ENCODE results near the gene TPRG1.

Gene TPRG1, protein sequence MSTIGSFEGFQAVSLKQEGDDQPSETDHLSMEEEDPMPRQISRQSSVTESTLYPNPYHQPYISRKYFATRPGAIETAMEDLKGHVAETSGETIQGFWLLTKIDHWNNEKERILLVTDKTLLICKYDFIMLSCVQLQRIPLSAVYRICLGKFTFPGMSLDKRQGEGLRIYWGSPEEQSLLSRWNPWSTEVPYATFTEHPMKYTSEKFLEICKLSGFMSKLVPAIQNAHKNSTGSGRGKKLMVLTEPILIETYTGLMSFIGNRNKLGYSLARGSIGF

DNA sequence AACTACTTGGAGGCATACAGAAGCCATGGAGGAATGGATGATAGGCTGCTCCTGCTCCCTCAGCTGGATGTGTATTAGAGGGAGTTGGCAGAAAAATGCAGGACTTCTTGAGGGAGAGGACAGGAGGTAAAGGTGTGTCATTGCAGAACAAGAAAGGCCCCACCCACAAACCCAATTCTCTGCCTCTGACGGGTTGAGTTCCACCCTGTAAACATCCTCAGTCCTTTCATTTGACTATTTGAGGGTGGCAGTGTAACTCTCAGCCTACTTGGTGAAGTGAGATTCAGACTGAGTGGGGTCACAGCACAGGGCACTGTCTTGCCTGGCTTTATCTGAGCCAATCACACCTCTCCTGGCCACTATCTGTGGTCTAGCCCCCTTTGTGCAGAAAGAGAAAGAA is at the start of gene TPRG1:
TPRG1 (plus strand) TSS at position 265 of the 400 bp plus-strand sequence. CDS start 35,414 bp downstream, outside the sequence.
- DNase-seq (ENCODE audit: insufficient read length, low spot score) (no peak), FAIRE-seq (no peak)

DNA sequence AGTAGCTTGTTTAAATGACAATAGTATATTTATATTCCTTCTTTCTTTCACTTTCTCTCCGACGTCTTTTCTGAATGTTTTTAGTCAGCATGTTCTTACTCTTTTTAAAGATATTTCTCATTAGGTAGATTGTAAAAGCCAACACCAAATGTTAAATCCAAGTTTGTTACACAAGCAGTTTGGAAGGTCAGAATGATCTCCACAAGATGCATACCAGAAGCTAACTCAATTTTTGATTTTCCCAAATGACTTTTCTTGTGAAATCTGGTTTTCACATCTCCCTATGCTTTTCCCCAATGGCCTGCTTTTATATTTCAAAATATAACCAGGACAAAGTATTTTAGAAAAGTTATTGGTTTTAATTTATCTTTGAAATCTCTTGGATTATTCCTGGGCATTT is 49.7 kb upstream of the TPRG1 start:
- FAIRE-seq (no peak), DNase-seq (ENCODE audit: insufficient read length, low spot score) (no peak)

DNA sequence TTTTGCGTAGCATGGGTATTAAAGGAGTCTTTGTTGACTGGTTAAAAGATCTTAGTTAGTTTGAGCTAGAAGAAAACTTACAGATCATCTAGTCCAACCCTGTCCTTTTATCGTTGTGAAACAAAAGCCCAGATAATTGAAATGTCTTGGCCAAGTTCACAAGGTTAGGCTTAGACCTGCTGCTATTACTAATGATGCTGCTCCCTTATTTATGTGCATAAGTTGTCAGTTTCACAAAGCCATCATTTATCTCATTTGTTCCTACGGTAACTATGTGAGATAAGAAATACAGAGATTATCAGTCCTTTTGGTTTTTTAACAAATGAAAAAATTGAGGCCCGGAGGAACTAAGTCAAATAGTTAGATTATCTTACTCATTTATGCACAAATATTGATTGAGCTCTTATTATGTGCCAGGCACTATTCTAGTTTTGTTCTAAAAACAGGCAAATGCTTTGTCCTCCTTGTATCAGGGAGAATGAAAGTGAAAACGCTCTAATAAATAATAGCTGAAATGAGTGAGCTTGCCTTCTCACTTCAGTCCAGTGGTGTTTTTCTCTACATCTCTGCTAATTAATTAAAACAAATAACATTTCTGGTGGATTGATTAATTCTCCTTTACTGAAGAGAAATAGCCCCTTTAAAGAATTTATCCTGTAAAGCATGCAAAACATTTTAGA is 49.1 kb upstream of the TPRG1 start:
- DNase-seq (ENCODE audit: insufficient read length, low spot score) (no peak), FAIRE-seq (no peak)

DNA sequence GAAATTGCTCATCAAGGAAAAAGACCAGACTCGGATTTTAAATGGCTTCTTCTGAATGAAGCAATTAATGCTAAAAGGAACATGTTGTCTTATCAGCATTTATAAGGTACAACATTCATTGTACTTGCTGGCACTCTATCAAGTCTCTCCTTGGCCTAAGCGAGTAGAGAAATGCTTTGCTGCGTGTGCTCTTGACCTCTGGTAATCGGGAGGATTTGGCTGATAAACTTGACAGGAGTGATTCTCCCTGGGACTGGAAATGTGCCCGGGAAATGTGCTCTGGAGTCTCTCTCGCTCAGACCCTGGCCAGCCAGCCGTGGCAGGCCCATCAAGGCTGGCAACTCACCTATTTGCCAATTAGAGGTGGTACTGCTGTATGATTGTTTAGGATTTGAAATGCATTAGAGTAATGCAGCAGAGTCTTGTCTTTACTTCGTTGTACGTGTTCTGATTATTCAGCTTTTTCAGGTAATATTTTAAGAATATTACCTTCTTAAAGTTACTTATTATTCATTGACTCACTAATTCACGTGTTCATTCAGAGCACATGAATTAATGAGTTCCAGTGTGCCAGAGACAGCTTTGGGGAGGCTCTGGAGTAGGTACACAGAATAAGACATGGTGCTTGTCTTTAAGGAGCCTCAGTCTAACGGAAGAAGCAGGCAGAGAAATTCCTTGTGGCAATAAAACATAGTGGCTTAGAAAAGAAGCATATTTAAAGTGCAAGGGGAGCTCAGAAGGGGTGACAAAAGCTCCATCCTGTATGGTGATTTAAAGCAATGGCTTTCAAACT is 48.0 kb upstream of the TPRG1 start:
- FAIRE-seq (no peak), DNase-seq (ENCODE audit: insufficient read length, low spot score) (no peak)

DNA sequence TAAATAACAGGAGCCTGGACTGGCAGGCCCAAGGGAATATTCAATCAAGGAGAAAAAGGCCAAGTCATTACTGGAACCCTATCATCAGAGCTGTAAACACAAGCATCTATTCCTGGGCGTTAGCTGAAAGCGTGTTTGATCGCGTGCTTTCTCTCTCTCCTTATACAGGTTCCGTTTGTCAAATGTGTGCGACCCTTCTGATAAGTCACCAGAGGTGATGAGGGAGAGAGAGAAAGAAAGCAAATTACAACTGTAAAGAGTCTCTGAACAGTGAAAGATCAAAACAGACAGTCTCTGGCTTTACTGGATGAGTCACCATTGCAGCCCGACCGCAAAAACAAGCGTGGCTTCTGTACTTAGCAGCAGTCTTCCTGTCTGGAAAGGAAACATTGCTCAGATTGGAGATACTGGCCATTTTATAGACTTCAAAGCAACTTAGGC is 39.5 kb upstream of the TPRG1 start:
- peak; percentile 4 for DNase-seq (ENCODE audit: insufficient read length, low spot score)
- FAIRE-seq, result no peak

DNA sequence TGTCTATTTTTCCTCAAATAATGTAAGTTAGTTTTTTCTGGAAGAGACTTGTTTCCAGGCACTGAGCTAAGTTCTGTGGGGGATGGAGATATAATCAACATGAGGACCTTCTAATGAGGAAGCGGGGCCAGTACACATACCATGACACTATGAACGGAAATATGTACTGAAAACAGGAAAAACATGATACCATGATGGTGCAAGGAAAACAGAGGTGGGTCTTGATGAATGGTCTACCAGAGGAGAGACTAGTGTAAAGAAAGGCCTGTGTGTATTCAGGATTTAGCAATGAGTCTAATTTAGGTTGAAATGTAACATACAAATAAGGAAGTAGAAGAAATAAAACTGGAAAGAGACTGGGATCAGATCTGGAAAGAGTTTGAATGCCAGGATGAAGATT is 38.9 kb upstream of the TPRG1 start:
- FAIRE-seq (no peak), DNase-seq (ENCODE audit: insufficient read length, low spot score) (no peak)

DNA sequence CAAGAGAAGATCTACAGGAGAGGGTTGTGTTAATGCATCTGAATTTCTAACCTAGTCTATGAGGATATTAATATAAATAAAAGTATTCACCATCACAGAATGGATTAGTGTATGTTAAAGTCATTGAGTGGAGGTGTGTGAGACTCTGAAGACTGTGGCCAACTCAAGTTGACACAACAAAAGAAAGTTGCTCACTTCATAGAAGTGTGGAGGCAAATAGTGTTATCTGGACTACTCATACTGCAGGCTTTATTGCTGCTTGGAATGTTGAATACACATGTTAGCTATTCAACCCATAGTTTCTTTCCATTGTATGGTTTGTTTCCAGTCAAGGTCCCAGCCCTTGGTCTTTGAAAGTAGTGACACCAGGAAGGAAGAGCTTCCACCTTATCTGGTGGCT is 38.0 kb upstream of the TPRG1 start:
- FAIRE-seq, result no peak
- DNase-seq (ENCODE audit: insufficient read length, low spot score), result no peak

DNA sequence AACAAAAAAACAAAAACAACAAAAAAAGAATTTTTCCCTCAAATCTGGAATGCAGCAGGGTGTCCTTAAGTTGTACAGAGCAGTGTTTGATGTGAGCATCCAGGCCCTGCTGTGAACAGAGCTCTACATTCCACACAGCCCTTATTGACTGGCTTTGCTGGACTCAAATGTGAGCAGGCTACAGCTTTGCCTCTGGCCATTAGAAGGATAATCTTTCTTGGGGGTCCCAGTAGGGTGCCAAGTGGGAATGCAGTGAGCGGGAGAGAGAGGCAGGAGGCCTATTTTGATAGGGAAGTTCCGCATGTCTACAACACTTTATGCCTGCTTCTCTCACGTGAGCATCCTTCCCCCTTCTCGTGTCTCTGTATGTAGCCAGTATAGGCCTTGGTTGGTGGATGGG is 34.4 kb upstream of the TPRG1 start:
- DNase-seq (ENCODE audit: insufficient read length, low spot score) (no peak), FAIRE-seq (no peak)

DNA sequence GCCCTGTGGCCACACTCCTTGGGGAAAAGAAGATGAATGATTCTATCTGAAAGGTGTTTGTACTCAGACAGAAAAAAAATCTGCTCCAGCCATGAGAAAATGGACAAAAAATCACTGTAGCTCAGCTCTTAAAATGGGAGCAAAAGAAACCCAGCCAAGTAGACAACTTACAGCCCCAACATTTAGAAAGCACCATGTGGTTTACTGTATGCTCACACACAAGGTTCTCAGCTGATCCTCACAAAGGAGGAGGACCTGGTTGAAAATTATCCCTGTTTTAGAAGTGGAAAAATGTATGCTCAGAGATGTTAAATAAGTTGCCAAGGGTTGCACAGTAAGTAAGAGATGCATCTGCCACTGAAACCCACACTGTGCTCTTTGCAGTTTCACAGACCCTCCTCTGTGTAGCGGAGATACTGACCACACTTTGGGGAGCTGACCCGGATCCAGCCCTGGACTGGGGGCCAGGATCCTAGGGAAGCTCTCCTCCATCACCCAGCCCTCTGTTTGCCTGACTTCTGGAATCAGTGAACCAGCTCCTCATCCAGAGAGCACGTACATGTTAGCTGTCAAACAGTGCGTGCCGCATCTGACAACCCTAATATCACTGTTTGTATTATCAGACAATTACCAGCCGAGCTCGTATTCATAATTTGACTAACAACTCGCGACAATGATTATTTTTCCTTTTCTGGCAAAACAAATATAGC is 32.7 kb upstream of the TPRG1 start:
- FAIRE-seq, result no peak
- no peak for DNase-seq (ENCODE audit: insufficient read length, low spot score)

DNA sequence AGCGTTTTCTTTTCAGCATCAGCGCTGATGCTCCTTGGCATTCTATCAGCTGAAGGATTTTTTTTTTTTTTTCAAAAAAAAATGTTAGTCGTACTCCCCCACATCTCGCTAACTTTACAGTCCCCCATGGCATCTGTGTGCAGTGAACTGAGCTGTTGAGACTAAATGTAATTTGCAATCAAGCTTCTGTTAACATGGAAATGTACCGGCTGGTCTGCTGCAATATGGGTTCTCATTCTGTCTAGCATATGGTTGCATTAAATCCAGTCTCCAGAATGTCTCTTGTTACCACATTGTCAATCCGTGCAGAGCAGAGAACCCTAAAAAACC is 32.2 kb upstream of the TPRG1 start:
- FAIRE-seq (no peak), DNase-seq (ENCODE audit: insufficient read length, low spot score) (no peak)

DNA sequence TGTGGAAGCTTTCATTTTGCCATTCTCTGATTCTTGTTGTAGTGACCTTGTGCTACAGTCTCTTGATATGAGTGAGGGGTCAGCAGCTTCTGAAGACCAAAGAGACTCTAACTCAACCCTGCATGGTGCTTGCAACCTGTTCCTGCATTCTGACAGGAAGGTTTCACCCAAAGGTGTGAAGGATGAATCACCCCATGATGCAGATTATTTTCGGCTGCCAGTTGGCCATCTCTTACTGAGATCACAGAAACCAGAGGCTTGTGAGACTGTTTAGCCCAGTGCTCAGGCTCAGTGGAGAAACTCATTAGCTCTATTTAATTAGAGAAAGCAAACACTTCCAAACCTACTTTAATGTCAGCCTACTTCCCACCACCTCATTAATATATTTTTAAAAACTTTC is 29.2 kb upstream of the TPRG1 start:
- FAIRE-seq (no peak), DNase-seq (ENCODE audit: insufficient read length, low spot score) (no peak)

DNA sequence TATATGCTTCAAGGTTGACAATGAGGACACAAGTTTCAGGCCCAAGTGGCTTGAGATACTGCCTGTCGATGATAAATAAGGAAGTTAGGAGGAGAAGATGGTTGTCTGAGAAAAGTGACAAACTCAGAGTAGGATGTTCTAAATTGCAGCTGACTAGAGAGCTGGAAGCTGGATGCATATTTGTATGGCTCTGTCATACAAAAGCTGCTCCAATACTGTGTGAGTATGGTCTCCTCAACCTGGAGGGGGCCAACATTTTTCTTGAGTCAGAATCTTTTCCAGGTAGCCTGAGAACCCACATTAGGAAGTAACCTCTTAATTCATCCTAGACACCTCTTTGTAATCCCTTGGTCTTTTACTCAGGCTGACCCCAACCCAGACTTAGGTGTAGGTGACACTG is 28.4 kb upstream of the TPRG1 start:
- no peak for FAIRE-seq
- no peak for DNase-seq (ENCODE audit: insufficient read length, low spot score)

DNA sequence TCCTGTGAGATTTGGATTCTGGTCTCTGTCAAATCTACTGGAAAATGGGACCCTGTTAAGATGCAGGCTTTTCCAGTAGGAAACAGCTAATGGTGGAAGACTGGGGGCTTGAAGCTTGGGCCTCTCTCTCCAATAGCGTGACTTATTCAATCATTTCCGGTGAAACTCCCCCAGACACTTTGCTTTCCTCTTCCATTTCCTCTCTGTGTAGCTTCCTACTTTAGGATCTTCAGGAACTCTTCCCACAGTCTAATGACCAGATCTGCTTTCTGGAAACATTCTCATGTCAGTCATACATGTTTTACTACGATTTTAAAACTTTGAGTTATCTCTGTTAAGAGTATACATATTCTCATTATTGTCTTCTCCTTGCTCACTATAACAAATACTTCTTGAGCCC is 28.0 kb upstream of the TPRG1 start:
- no peak for DNase-seq (ENCODE audit: insufficient read length, low spot score)
- no peak for FAIRE-seq

DNA sequence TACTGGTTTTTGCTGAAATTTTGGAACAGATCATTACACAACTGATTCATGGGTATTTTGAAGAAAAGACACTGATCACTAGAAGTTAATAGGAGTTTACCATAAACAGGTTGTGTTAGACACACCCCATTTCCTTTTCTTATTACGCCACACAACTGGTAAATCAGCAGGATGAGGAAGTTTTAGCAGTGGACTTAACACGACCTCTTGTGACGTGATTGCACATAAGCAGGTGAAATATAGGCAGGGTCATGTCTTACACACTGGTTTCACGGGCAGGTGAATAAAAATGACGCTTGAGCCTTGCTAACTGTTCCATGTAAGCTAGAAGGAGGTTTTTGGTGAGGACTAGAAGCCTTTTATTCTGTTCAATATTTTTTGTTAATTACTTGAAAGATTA is 27.1 kb upstream of the TPRG1 start:
- DNase-seq (ENCODE audit: insufficient read length, low spot score) (no peak), FAIRE-seq (no peak)

DNA sequence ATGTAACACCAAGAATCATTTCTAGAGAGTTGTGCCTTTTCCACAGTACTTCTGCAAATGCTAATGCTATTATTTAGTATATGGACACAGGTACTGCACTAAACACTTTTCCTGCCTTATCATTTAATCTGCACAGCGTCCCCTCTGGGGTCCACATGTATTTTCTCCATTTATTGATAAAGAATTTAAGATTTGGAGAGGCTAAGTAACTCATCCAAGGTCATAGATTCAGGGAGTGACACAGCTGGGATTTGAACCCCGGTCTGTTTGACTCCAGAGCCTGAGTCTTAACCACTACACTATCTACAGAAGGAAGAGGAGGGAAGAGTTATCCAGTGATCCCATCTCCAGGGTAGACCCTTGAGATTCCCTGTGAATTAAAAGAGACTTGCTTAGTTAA is 24.9 kb upstream of the TPRG1 start:
- DNase-seq (ENCODE audit: insufficient read length, low spot score), result no peak
- no peak for FAIRE-seq

DNA sequence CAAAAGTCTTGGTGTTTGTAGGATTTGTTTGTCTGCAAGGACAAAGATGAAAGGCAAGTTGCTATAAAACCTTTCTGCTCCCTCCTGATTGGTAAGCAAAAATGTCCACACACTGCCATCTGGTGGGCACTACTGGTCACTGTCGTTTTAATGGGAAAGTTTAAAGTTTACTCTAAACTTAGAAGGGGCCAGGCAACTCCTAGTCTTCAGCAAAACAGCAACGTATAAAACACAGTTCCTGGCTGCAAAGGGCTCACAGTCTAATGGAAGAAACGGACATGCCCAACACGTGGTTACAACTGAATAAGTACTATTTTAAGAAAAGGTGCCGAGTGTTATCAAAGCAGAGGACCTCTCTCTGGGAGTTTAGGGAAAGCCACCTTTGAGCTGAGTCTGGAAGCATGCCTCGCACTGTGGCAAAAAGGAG is 23.7 kb upstream of the TPRG1 start:
- DNase-seq (ENCODE audit: insufficient read length, low spot score), result peak; percentile 33
- FAIRE-seq, result peak; percentile 85

DNA sequence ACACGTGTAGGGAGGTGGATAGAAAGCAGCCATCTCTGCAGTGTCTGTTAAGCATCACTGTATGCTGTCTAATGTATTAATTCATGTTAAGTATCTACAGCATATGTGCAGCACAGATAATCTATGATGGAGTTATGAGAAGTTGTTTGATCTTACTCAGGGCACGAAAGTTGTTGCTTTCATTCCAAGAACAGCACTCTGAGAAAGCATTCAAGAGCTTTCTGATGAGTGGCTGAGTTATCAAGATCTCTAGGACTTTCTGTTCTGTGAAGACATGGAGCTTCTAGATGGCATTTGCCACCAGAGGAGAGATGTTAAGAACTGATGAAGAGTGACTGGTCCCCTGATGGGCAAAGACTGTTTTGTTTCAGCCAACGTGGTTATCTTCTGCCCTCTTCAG is 22.6 kb upstream of the TPRG1 start:
- DNase-seq (ENCODE audit: insufficient read length, low spot score), result no peak
- FAIRE-seq, result no peak

DNA sequence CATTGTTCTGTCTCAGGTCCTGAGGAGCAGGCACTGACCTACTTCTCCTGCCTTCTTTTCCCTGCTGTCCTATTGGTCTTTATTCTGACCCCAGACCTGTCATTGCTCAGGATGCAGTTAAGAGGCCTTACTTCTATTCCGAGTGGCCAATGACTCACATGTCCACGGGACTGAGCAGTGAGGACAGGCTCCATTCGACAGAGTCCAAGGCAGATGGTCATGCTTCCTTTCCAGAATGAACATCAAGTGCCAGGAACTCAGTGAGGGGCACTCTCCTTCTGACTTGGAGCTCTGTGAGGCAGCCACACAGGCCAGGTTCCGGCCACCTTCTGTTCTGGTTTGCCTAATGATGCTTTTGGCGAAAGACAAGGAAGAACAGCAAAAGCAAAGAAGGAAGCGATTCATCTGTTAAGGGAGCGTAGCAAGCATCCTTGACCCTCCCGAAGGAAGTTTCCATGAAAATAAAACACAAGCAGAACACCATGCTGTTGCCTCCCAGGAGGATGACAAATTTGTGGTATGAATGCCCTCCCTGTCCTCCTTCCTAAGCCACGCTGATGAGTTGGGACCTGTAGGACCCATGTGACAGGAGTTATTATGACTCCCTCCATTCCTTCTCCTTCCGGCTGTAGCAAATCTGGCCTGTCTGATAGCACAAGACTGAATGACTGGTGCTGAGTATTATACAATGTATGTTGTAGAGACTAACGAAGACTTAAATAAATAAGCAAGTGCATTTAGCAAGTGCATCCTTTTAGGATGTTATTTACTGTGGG is 14.4 kb upstream of the TPRG1 start:
- FAIRE-seq, result no peak
- DNase-seq (ENCODE audit: insufficient read length, low spot score), result no peak

DNA sequence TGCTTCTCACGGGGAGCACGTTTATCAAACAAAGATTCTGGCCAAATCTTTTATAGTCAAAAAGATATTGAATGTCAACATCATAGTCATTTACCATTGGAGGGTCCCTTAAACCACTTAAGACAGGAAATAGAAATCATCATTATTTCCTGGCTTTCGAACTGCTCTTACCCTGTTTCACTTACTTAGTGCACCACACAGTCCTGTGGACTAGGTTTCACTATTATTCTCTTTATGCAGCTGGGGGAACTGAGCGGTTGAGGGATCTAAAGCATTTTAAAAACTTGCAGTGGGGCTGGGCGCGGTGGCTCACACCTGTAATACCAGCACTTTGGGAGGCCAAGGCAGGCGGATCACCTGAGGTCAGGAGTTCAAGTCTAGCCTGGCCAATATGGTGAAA is 13.7 kb upstream of the TPRG1 start:
- FAIRE-seq, result no peak
- DNase-seq (ENCODE audit: insufficient read length, low spot score), result no peak

DNA sequence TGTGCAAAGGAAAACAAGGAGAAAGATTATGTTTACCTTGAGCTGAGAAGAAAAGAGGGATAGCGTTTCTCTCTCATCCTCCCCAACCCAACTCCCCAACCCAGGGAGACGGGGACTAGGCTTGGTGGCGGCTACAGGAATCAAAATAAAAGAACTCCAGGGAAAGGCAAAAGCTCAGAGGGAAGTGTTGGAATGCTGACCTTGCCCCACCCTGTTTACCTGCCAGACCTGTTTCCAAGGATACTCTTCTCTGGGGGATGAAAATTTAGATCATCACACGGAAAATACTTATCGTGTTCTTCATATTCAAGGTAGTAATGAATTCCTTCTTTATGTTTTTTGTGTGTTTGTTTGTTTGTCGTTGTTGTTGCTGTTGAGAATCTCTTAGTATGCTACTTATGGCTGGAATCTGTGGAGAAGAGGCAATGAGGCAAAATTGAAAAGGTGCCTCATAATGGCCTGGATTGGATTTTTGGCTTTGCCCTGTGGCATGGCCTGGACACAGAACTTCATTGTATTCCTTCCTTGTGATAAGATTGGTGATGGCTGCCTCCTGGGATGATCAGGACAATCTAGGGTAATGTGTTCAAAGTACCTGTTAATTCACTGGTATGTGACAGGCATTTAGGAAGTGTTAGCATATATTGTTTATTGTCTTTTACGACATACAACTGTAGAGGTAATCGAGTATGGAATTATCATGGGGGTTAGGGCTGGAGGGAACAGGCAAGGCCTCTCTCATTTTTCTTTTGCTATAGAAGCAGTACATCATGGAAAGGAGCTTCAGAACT is 11.1 kb upstream of the TPRG1 start:
- no peak for FAIRE-seq
- DNase-seq (ENCODE audit: insufficient read length, low spot score), result no peak
